ENCODE results near the gene SLC25A53.
"Not testable (repeated sequence)": the region's sequence is repeated elsewhere in the genome, so short reads cannot be mapped to it uniquely, and the experiment has no call there.

GRCh38 chrX:104075778-104076445 is 80.9 kb downstream of the SLC25A53 start, which contains the start of gene TMSB15C:
- TF ChIP-seq CTCF, POLR2A (IDR thresholded peaks at IDR 0.05): not testable (repeated sequence)
